Raji (cell line): Measurements from ENCODE around the gene ABI3.
A peak's percentile ranks its signal among the peaks of the same experiment; 100 is the strongest.

Source experiments
- POLR2A ChIP-seq: IDR thresholded peaks from 2 replicates; pipeline ENCODE4 v1.6.1; 2011; ENCODE audit warnings: low read depth, low read length, control low read depth; ENCODE audit not compliant: insufficient read depth

Gene ABI3

GRCh38 chr17:49196520-49196919, 14.0 kb upstream of the ABI3 start:
- no peak for TF ChIP-seq POLR2A

GRCh38 chr17:49197346-49197998, 13.0 kb upstream of the ABI3 start:
- no peak for TF ChIP-seq POLR2A

- TF ChIP-seq POLR2A = no peak
These were observed 12.3 kb upstream of the ABI3 start for GRCh38 chr17:49198211-49198610.

- TF ChIP-seq POLR2A = no peak
These were observed 10.0 kb upstream of the ABI3 start for GRCh38 chr17:49200423-49201083.

GRCh38 chr17:49201481-49201927, 9.0 kb upstream of the ABI3 start:
- no peak for TF ChIP-seq POLR2A

- no peak for TF ChIP-seq POLR2A
These were observed 6.7 kb upstream of the ABI3 start for GRCh38 chr17:49203796-49204195.

- TF ChIP-seq POLR2A = no peak
These were observed 6.0 kb upstream of the ABI3 start for GRCh38 chr17:49204516-49204915.

GRCh38 chr17:49209061-49209571, 1.4 kb upstream of the ABI3 start:
- no peak for TF ChIP-seq POLR2A

- TF ChIP-seq POLR2A = peak; percentile 48; the same call in 1 of the 2 replicates
These were observed 2.9 kb downstream of the ABI3 start for GRCh38 chr17:49213399-49213798.

GRCh38 chr17:49213847-49214246, 3.3 kb downstream of the ABI3 start:
- no peak for TF ChIP-seq POLR2A

- TF ChIP-seq POLR2A = no peak
These were observed 4.3 kb downstream of the ABI3 start for GRCh38 chr17:49214676-49215360.

- no peak for TF ChIP-seq POLR2A
These were observed 6.0 kb downstream of the ABI3 start for GRCh38 chr17:49216482-49216881.

- no peak for TF ChIP-seq POLR2A
These were observed 6.6 kb downstream of the ABI3 start for GRCh38 chr17:49216953-49217650.

- TF ChIP-seq POLR2A = peak; percentile 55
These were observed 7.3 kb downstream of the ABI3 start for GRCh38 chr17:49217651-49218413.
